ENCODE measurements around the gene NAB1.

DNA sequence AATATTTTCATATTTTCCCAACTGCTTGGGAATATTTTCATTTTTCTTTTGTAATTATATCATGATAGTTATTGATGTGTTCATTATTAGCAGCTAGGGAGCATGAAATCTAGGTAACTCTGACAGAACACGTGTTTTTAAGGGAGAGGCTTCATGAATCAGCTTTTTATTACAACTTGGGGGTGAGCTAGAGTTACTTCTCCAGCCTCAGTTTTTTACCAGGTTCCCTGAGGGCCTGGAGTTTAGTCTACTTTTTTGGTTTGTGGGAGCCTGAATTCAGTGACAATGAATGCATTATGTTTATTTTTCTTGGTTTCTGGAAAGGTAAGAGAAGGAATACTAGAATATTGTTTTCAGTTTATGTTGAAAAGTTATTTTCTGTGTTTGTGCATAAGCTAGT, 18.0 kb downstream of the NAB1 start:
- TF ChIP-seq EZH2 (IDR thresholded peaks at IDR 0.05; ENCODE audit: borderline replicate concordance, low read depth, low read length, poor library complexity, severe bottlenecking), result no peak
- TF ChIP-seq, protein P1, sequence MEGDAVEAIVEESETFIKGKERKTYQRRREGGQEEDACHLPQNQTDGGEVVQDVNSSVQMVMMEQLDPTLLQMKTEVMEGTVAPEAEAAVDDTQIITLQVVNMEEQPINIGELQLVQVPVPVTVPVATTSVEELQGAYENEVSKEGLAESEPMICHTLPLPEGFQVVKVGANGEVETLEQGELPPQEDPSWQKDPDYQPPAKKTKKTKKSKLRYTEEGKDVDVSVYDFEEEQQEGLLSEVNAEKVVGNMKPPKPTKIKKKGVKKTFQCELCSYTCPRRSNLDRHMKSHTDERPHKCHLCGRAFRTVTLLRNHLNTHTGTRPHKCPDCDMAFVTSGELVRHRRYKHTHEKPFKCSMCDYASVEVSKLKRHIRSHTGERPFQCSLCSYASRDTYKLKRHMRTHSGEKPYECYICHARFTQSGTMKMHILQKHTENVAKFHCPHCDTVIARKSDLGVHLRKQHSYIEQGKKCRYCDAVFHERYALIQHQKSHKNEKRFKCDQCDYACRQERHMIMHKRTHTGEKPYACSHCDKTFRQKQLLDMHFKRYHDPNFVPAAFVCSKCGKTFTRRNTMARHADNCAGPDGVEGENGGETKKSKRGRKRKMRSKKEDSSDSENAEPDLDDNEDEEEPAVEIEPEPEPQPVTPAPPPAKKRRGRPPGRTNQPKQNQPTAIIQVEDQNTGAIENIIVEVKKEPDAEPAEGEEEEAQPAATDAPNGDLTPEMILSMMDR (conservative IDR thresholded peaks at IDR 0.05; ENCODE audit: low read depth, low read length), result no peak
